NCI-H524 treated with DMSO at 0.1 percent for 48 hours (cell line): Measurements from ENCODE around the gene PLXNB3.
"Not testable (repeated sequence)": the region's sequence is repeated elsewhere in the genome, so short reads cannot be mapped to it uniquely, and the experiment has no call there.

Experiments
- DNase-seq: peaks from one replicate; lab custom pipeline; 2025; lab: John Stamatoyannopoulos, UW

PLXNB3 gene

DNA sequence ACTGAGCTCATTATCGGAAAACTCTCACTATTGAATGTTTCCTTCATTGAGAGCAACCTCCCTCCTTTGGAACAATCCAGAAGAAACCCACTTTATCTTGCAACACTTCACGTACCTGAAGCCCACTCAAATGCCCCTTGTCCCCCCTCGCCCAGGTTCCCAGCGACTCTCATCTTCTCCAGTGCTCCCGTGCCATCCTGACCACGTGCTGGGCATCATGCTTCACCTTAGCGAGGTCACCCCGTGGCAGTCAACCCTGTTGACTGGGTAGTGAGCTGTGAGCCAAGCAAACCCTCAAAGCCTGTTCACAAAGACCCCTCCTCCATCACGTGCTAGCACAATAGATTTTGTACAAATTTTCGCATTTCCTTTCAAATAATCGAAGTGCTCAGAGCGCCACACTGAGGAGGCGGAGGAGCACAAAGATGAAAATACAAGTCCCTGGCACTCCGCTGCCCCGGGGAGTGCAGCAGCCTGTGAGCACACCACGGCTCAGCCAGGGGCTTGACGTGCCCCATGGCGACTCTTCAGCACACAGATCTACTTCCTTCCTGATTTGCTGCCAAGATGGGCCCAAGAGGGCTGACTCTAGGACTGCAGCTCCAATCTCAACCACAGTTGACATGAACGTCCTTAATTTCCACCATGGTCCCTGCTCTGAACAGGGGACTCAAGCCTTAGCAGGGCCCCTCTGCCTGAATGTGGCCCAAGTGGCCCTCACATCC, 50.7 kb downstream of the PLXNB3 start:
- DNase-seq, result no peak

DNA sequence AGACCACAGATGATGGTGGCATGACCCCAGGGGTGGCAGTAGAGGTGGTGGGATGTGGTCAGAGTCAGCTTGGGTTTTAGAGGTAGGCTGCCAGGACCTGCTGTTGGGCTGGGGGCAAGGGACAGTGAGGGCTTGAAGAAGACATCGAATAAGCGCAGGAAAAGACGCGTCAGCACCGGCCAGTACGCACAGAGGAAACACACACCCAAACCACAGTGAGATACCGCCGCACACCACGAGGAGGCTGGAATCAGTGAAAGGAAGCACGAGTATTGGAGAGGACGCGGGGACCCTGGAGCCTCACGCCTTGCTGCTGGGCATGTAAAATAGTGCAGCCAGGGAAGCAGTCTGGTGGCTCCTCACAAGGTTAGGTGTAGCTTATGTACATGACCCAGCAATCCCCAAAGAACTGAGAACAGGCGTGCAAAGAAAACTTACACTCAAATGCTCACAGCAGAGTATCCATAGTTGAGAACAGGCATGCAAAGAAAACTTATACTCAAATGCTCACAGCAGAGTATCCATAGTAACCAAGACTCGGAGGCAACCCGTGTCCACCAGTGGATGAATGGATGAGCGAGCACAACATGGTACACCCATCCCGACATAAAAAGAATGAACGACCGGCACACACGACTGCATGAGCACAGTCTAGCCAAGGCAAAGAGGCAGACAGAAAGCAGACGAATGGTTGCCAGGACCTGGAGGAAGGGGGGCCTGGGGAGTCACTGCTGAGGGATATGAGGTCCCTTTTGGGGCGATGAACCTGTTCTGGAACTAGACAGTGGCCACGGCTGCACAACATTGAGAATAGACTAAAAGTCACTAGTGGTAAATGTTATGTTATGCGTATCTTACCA, 53.0 kb downstream of the PLXNB3 start:
- DNase-seq, result no peak

DNA sequence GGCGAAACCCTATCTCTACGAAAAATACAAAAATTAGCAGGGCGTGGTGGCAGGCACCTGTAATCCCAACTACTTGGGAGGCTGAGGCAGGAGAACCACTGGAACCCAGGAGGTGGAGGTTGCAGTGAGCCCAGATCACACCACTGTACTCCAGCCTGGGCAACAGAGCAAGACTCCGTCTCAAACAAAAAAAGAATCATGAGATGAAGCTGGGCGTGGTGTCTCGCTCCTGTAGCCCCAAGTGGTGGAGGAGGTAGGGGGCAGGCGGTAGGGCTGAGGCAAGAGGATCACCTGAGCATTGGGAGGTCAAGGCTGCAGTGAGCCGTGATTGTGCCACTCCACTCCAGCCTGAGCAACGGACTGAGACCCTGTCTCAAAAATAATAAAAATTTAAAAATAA, 54.0 kb downstream of the PLXNB3 start:
- not testable (repeated sequence) for DNase-seq

DNA sequence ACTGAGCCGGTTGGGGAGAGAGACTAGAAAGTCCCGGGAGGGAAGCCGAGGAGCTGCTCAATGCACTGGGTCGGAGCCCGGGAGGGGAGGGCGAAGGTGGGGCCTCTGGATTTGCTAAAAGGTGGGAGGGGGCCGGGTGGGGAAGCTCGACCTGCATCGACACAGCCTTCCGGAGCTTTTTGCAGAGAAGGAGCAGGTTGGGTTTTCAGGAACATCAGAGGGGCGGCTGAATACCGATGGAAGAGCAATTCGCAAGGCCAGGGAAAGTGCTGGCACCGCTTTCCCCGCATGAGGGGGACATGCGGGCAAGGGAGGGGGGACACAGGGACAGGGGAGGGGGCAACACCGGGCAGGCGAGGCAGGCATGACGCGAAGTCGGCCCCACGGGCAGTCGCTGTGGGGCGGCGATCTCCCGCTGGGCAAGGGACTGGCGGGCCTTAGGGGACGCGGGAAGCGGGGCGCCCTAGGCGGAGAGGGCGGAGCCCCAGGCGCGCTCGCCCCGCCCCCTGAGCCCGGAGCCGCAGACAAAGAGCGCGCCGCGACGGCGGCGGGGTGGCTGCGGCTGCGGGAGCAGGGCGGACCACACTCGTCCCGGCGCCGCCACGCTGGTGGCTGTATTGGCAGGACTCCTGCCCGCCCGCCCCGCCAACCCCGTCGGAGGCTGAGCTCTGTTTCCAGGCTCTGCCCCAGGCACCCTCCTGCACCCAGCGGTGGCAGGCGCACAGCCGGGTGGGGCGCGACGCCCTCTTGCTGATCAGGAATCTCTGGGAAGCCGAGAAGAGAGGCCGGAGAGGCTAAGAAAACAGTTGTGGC, 54.7 kb downstream of the PLXNB3 start:
- no peak for DNase-seq

DNA sequence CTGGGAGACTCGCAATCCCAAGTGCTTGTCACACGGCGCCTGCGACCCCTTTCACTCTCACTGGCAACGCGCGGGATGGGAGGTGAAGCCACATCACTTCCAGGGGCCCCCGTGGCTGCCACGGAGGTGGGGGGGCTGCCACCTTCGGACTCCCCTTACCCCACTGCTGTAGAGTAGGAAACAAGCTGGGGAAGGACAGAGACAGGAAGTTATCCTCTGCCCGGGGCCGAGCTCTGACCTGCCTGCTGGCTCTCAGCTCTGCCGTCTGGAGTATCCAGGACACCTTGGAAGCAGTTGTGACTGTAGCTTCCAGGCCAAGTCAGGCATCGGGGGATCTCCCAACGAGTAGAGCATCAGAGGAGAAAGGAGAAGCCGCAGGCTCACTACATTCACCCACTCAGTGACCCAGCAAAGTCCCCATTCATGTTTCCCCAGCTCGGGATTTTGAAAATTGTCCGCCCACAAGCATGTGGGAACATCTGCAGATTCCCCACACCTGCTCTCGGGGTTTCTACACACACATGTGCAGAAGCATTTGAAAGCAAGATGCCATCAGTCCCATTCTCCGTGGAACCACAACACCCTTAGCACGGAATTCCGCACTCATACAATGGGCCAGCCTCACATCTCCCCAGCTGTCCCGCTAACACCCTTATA, 55.5 kb downstream of the PLXNB3 start:
- no peak for DNase-seq

DNA sequence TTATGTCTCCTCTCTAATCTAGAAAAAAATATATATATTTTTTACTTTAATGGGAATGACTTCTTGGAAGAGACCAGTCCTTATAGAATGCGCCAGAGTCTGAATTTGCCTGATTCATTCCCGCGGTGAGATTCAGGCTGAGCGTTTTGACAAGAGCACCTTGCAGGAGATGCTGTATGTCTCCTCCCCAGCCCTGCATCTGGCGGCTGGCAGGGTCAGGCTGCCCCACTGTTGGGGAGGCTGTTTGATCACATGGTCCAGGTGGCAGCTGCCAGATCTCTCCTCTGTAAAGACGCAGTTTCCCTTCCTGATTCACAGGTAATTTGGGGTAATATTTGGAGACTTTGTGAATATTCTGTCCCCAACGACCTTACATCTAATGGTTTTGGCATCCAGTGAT, 56.6 kb downstream of the PLXNB3 start:
- DNase-seq, result no peak

DNA sequence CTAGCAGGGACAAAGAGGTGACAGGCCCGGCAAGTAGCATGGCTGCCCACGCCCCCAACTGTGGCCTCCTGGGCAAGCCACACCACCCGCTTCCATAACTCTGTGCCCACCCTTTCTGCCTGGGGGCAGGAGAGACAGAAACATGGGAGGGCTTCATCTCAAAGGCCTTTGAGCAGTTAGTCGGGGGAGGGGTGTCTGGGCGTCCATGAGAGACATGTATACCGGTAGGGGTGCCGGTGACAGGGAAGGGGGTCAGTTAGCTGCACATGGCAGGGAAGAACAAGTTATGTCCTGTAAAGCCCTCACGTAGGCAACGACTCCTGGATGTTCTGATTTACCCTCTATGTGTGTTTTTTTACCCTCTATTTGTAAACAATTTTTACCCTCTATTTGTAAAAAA, 57.0 kb downstream of the PLXNB3 start:
- no peak for DNase-seq

DNA sequence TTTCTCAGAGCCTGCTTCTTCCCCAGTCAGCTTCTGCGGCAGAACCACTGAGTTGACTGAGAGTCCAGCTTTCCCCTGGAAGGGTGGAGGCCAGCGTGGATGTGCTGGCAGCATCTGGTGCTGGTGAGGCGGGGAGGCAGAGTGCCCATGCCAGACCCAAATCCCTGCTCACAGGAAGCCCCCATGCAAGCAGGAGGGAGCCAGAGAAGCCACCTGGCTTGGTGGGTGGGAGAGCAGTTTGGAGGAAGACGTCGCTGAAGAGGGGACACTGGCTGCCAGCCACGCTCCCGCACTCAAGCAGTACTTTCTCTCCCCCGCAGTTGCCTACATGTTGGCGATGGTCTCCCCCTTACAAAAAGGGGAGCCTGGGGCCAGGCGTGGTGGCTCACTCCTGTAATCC, 60.3 kb downstream of the PLXNB3 start:
- DNase-seq, result no peak

DNA sequence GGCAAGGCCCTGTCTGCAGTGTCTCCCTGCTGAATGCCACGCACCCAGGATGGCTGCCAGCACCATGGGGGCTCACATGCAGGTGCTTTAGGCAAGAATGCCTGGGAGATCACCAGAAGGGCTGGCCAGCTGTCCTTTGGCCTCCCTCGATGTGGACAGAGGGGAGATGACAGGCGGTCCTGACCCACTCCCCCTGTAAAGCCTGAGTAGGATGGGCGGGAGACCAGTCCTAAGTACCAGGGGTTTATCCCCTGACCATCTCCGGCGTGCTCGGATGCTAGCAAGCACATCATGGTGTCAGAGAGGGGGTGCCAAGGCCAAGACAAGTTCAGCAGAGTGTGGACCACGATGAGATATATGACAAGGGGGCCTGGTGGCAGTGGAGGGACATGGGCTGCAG, 61.0 kb downstream of the PLXNB3 start:
- no peak for DNase-seq
